Activated CD4-positive, alpha-beta memory T cell treated with anti-CD3 and anti-CD28 coated beads, Interleukin-2, amount 10 ng/mL, durations not matched to agents 7 days and 5 days (primary cell): ENCODE data around the gene TPD52L2. TPM values are rescaled to one million over a fixed set of nuclear protein-coding genes. Genes with fewer than 3 reads are reported as not detected.
"Not testable (repeated sequence)": the region's sequence is repeated elsewhere in the genome, so short reads cannot be mapped to it uniquely, and the experiment has no call there.

ENCODE experiments used
- CTCF ChIA-PET: fragments of 350-600 bp; sonication (Branson Sonifier 250); formaldehyde crosslinking; loops from one replicate; lab custom pipeline; 2021; ENCODE audit warnings: antibody characterized with exemption, inconsistent platforms; lab: Charles Lee
- POLR2A ChIA-PET: fragments of 350-600 bp; sonication (Branson Sonifier 250); formaldehyde crosslinking; loops from one replicate; lab custom pipeline; 2021; ENCODE audit warnings: antibody characterized with exemption; lab: Charles Lee
- DNase-seq: peaks from one replicate; pipeline ENCODE4 v3.0.0-alpha.2; 2020
- H3K27ac Mint-ChIP-seq: one replicate; pipeline ENCODE4 v1.8.0; 2021; ENCODE audit warnings: mild to moderate bottlenecking, mixed read lengths
- H3K27me3 Mint-ChIP-seq: one replicate; pipeline ENCODE4 v1.8.0; 2021; ENCODE audit warnings: mixed read lengths
- H3K36me3 Mint-ChIP-seq: one replicate; pipeline ENCODE4 v1.8.0; 2021; ENCODE audit warnings: low read depth, mixed read lengths
- H3K4me1 Mint-ChIP-seq: one replicate; pipeline ENCODE4 v1.8.0; 2021; ENCODE audit warnings: mixed read lengths
- H3K4me3 Mint-ChIP-seq: one replicate; pipeline ENCODE4 v1.8.0; 2021; ENCODE audit warnings: mild to moderate bottlenecking, mixed read lengths
- H3K9me3 Mint-ChIP-seq: one replicate; pipeline ENCODE4 v1.8.0; 2021; ENCODE audit warnings: mixed read lengths
- total RNA-seq, 2 experiments: library from RNA; stranded (reverse); gene quantifications; one replicate each; pipeline ENCODE4 v1.2.3, GENCODE V29; 2021

Gene TPD52L2
- total RNA-seq, 2 experiments from 2014 or later = 48.2 to 48.7 TPM

- DNase-seq = no peak
- Mint-ChIP-seq H3K27ac (peak overlapping the region; percentile 98), H3K4me1 (peaks cover 54% of the 10 kb centered on the region), H3K36me3 (peaks cover 29% of the 10 kb centered on the region), H3K4me3 (no peak overlapping the region), H3K27me3 (no peaks in the 10 kb centered on the region), H3K9me3 (no peaks in the 10 kb centered on the region)
- POLR2A ChIA-PET = interaction anchor here (0.7 to 1.8 kb wide), 4 partner anchors 9 to 196 kb away, joined by 3 to 7 read pairs (median 4); partner anchors contain the start of genes ARFRP1, DNAJC5, TPD52L2 and ZGPAT
- CTCF ChIA-PET = no interaction called here
Measured at GRCh38 chr20:63903796-63904561, 38.9 kb downstream of the TPD52L2 start.

- no peaks in the 10 kb centered on the region for H3K9me3 Mint-ChIP-seq
- peaks cover 28% of the 10 kb centered on the region for H3K36me3 Mint-ChIP-seq
- no peaks in the 10 kb centered on the region for H3K27me3 Mint-ChIP-seq
- peaks cover 47% of the 10 kb centered on the region for H3K4me1 Mint-ChIP-seq
- CTCF ChIA-PET = no interaction called here
- no peak for DNase-seq
- no peak overlapping the region for H3K4me3 Mint-ChIP-seq
- POLR2A ChIA-PET = no interaction called here
- peak overlapping the region; percentile 4 for H3K27ac Mint-ChIP-seq
Measured at GRCh38 chr20:63908008-63908682, 43.1 kb downstream of the TPD52L2 start.

GRCh38 chr20:63911176-63911575 lies 46.1 kb downstream of the TPD52L2 start:
- Mint-ChIP-seq H3K9me3 (peaks cover under 1% of the 10 kb centered on the region), H3K27ac (peak overlapping the region; percentile 71), H3K36me3 (peaks cover 24% of the 10 kb centered on the region), H3K4me1 (peaks cover 36% of the 10 kb centered on the region), H3K4me3 (peak overlapping the region; percentile 35), H3K27me3 (no peaks in the 10 kb centered on the region)
- peak; percentile 32 for DNase-seq
- CTCF ChIA-PET = no interaction called here
- POLR2A ChIA-PET = interaction anchor here (0.6 to 1.1 kb wide), 3 partner anchors 15 to 110 kb away, joined by 3 to 5 read pairs (median 3); no protein-coding TSS in a partner anchor

DNA sequence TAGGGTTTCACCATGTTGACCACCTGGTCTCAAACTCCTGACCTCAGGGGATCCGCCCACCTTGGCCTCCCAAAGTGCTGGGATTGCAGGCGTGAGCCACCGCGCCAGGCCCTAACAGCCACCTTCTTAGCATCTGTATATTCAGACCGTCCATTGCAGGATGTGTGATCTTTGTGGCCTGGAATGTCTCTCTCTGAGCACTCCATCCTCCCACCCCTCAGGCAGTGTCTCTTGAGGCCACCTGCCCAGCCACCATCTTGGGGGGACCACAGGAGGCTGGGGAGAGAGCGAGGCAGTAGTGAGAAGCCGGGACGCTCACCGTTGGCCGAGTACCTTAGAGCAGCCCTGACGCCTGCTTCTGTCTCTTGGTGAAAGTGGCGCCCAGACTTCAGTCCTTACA lies 48.7 kb downstream of the TPD52L2 start:
- peaks cover 33% of the 10 kb centered on the region for H3K4me1 Mint-ChIP-seq
- peaks cover 4% of the 10 kb centered on the region for H3K9me3 Mint-ChIP-seq
- no peak for DNase-seq
- CTCF ChIA-PET = no interaction called here
- peaks cover 39% of the 10 kb centered on the region for H3K36me3 Mint-ChIP-seq
- H3K4me3 Mint-ChIP-seq = no peak overlapping the region
- no peaks in the 10 kb centered on the region for H3K27me3 Mint-ChIP-seq
- POLR2A ChIA-PET = no interaction called here
- no peak overlapping the region for H3K27ac Mint-ChIP-seq

DNA sequence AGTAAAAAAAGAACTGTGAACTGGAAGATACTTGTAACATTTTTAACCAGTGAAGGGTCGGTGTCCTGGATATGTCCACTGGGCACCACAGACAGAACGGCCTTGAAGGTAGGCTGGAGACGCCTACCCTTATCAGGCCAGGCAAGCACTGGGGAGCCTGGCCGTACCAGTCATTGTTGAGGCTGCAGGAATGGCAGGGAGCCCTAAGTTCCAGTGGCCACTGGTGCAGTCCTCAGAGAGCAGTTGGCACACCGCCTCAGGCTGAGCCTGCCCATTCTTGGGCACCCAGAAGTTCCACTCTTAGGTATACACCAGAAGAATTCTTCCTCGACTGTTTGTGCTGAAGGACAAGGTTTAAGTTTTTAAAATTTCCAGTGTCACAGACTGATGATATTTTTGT lies 50.4 kb downstream of the TPD52L2 start:
- H3K27ac Mint-ChIP-seq = no peak overlapping the region
- no peaks in the 10 kb centered on the region for H3K27me3 Mint-ChIP-seq
- no peak for DNase-seq
- POLR2A ChIA-PET = no interaction called here
- peaks cover 22% of the 10 kb centered on the region for H3K4me1 Mint-ChIP-seq
- H3K4me3 Mint-ChIP-seq = no peak overlapping the region
- CTCF ChIA-PET = interaction anchor here (1.1 kb wide), 2 partner anchors 13 to 65 kb away, joined by 3 read pairs; no protein-coding TSS in a partner anchor
- H3K9me3 Mint-ChIP-seq = peaks cover 4% of the 10 kb centered on the region
- H3K36me3 Mint-ChIP-seq = peaks cover 38% of the 10 kb centered on the region

- H3K9me3 Mint-ChIP-seq, H3K27ac Mint-ChIP-seq, DNase-seq, H3K27me3 Mint-ChIP-seq, H3K4me3 Mint-ChIP-seq, POLR2A ChIA-PET, CTCF ChIA-PET: not testable (repeated sequence)
- Mint-ChIP-seq H3K36me3 (peaks cover 33% of the 10 kb centered on the region), H3K4me1 (peaks cover 14% of the 10 kb centered on the region)
Measured at GRCh38 chr20:63916371-63916939, 51.4 kb downstream of the TPD52L2 start.

- no peak overlapping the region for H3K4me3 Mint-ChIP-seq
- peaks cover 12% of the 10 kb centered on the region for H3K4me1 Mint-ChIP-seq
- no peak for DNase-seq
- H3K27me3 Mint-ChIP-seq = no peaks in the 10 kb centered on the region
- CTCF ChIA-PET = interaction anchor here (1.1 kb wide), 1 partner anchor 9 kb away, joined by 3 read pairs; no protein-coding TSS in a partner anchor
- no peak overlapping the region for H3K27ac Mint-ChIP-seq
- peaks cover 34% of the 10 kb centered on the region for H3K36me3 Mint-ChIP-seq
- H3K9me3 Mint-ChIP-seq = peaks cover 4% of the 10 kb centered on the region
- POLR2A ChIA-PET = interaction anchor here (0.8 kb wide), 1 partner anchor 52 kb away, joined by 3 read pairs; the partner anchor contains the start of gene TPD52L2
Measured at GRCh38 chr20:63917811-63918210, 52.7 kb downstream of the TPD52L2 start.

- H3K36me3 Mint-ChIP-seq = peaks cover 34% of the 10 kb centered on the region
- DNase-seq = no peak
- CTCF ChIA-PET = no interaction called here
- no peaks in the 10 kb centered on the region for H3K27me3 Mint-ChIP-seq
- peaks cover 4% of the 10 kb centered on the region for H3K9me3 Mint-ChIP-seq
- no peak overlapping the region for H3K4me3 Mint-ChIP-seq
- no peak overlapping the region for H3K27ac Mint-ChIP-seq
- H3K4me1 Mint-ChIP-seq = peaks cover 12% of the 10 kb centered on the region
- POLR2A ChIA-PET = no interaction called here
Measured at GRCh38 chr20:63919130-63919529, 54.1 kb downstream of the TPD52L2 start.

GRCh38 chr20:63920226-63920625 lies 55.2 kb downstream of the TPD52L2 start:
- Mint-ChIP-seq H3K27me3 (no peaks in the 10 kb centered on the region), H3K9me3 (peaks cover 4% of the 10 kb centered on the region), H3K27ac (no peak overlapping the region), H3K4me3 (no peak overlapping the region), H3K4me1 (peaks cover 16% of the 10 kb centered on the region), H3K36me3 (peaks cover 35% of the 10 kb centered on the region)
- no peak for DNase-seq
- ChIA-PET POLR2A (no interaction called here), CTCF (no interaction called here)

GRCh38 chr20:63923651-63924050 lies 58.6 kb downstream of the TPD52L2 start:
- Mint-ChIP-seq H3K27ac (peak overlapping the region; percentile 7), H3K4me1 (peaks cover 23% of the 10 kb centered on the region), H3K27me3 (no peaks in the 10 kb centered on the region), H3K9me3 (no peaks in the 10 kb centered on the region), H3K4me3 (no peak overlapping the region), H3K36me3 (peaks cover 39% of the 10 kb centered on the region)
- no peak for DNase-seq
- POLR2A ChIA-PET = interaction anchor here (1.5 kb wide), 1 partner anchor 28 kb away, joined by 4 read pairs; no protein-coding TSS in a partner anchor
- CTCF ChIA-PET = no interaction called here

GRCh38 chr20:63924241-63924640 lies 59.2 kb downstream of the TPD52L2 start:
- POLR2A ChIA-PET = interaction anchor here (1.5 kb wide), 1 partner anchor 28 kb away, joined by 4 read pairs; no protein-coding TSS in a partner anchor
- Mint-ChIP-seq H3K27me3 (no peaks in the 10 kb centered on the region), H3K4me1 (peaks cover 23% of the 10 kb centered on the region), H3K27ac (peak overlapping the region; percentile 7), H3K36me3 (peaks cover 41% of the 10 kb centered on the region), H3K4me3 (no peak overlapping the region), H3K9me3 (no peaks in the 10 kb centered on the region)
- CTCF ChIA-PET = interaction anchor here (0.6 kb wide), 1 partner anchor 57 kb away, joined by 3 read pairs; no protein-coding TSS in a partner anchor
- DNase-seq = no peak

DNA sequence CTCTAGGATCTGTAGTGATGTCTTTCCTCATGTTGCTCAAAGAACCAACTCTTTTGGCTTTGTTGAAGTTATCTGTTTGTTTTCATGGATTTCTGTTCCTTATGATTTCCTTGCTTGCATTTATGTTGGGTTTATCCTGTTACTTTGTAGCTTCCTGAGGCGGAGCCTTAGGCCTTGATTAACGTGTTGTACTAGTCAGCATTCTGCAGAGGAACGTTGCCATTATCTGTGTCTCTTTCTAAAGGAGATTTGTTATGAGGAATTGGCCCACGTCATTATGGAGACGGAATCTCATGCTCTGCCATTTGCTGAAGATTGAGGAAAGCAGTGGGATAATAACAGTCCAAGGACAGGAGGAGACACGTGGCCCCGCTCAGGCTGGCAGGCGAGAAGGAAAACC lies 61.2 kb downstream of the TPD52L2 start:
- H3K4me1 Mint-ChIP-seq = peaks cover 23% of the 10 kb centered on the region
- H3K27me3 Mint-ChIP-seq = no peaks in the 10 kb centered on the region
- no peak for DNase-seq
- no peaks in the 10 kb centered on the region for H3K9me3 Mint-ChIP-seq
- no peak overlapping the region for H3K27ac Mint-ChIP-seq
- H3K4me3 Mint-ChIP-seq = no peak overlapping the region
- H3K36me3 Mint-ChIP-seq = peaks cover 56% of the 10 kb centered on the region
- POLR2A ChIA-PET = no interaction called here
- CTCF ChIA-PET = interaction anchor here (0.8 kb wide), 1 partner anchor 8 kb away, joined by 3 read pairs; no protein-coding TSS in a partner anchor

DNA sequence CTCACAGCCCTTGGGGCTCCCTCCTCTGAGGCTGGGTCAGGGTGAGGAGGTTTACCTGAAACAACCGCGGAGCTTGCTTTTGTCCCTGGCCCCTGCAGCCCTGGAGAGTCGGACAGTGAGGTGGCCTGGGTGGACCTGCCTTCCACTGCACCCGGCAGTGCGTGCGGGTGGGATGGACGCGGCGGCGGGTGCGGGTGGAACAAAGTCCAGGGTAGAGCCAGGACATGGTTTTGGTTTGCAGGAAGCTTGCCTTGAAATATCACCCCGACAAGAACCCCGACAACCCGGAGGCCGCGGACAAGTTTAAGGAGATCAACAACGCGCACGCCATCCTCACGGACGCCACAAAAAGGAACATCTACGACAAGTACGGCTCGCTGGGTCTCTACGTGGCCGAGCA lies 64.0 kb downstream of the TPD52L2 start:
- Mint-ChIP-seq H3K36me3 (peaks cover 64% of the 10 kb centered on the region), H3K4me3 (no peak overlapping the region), H3K4me1 (peaks cover 18% of the 10 kb centered on the region), H3K9me3 (no peaks in the 10 kb centered on the region), H3K27me3 (no peaks in the 10 kb centered on the region), H3K27ac (no peak overlapping the region)
- CTCF ChIA-PET = no interaction called here
- DNase-seq = no peak
- POLR2A ChIA-PET = no interaction called here
